Calu3 (cell line): ENCODE data around the gene ZNF14. TPM values are rescaled to one million over a fixed set of nuclear protein-coding genes. Genes with fewer than 3 reads are reported as not detected.
"Not testable (repeated sequence)": the region's sequence is repeated elsewhere in the genome, so short reads cannot be mapped to it uniquely, and the experiment has no call there.

Source experiments
- BruUV-seq: library from RNA; stranded (reverse); fragments of 400-500 nt; replicated peaks from 2 replicates; lab custom pipeline; 2021; lab: Mats Ljungman, UMichigan
- CTCF ChIA-PET: fragments of 300-600 bp; sonication (Branson Sonifier 250); formaldehyde crosslinking; loops from one replicate; lab custom pipeline; 2022; ENCODE audit warnings: antibody characterized with exemption; lab: Charles Lee
- DNase-seq: peaks from one replicate; pipeline ENCODE4 v3.0.0; 2022
- H3K27ac Mint-ChIP-seq: one replicate; pipeline ENCODE4 v1.8.0; 2022; ENCODE audit warnings: mixed read lengths; ENCODE audit not compliant: unreplicated experiment
- H3K27me3 Mint-ChIP-seq: one replicate; pipeline ENCODE4 v1.8.0; 2022; ENCODE audit warnings: mixed read lengths; ENCODE audit not compliant: unreplicated experiment
- H3K36me3 Mint-ChIP-seq: one replicate; pipeline ENCODE4 v1.8.0; 2022; ENCODE audit warnings: mild to moderate bottlenecking, moderate library complexity, mixed read lengths; ENCODE audit not compliant: insufficient read depth, unreplicated experiment
- H3K4me1 Mint-ChIP-seq: one replicate; pipeline ENCODE4 v1.8.0; 2022; ENCODE audit warnings: mild to moderate bottlenecking, low read depth, mixed read lengths; ENCODE audit not compliant: unreplicated experiment
- H3K4me3 Mint-ChIP-seq: one replicate; pipeline ENCODE4 v1.8.0; 2022; ENCODE audit warnings: mild to moderate bottlenecking, low read depth, moderate library complexity, mixed read lengths; ENCODE audit not compliant: unreplicated experiment
- H3K9me3 Mint-ChIP-seq: one replicate; pipeline ENCODE4 v1.8.0; 2022; ENCODE audit warnings: low read depth, mixed read lengths; ENCODE audit not compliant: unreplicated experiment
- intact Hi-C: fragments of 100-400 bp; cut with micrococcal nuclease; formaldehyde crosslinking; loops from one replicate; pipeline ENCODE4 v1.10.0; 2022; ENCODE audit not compliant: unreplicated experiment
- total RNA-seq: library from RNA; stranded (reverse); gene quantifications from 2 replicates; pipeline ENCODE4 v1.2.3, GENCODE V29; 2022
- TF ChIP-seq, protein P1 (sequence below): fragments of 200-600 bp; IDR thresholded peaks from one replicate; pipeline ENCODE4 v1.8.0; 2022; ENCODE audit warnings: antibody characterized with exemption; ENCODE audit not compliant: unreplicated experiment

Gene ZNF14
- total RNA-seq, 1 experiment from 2014 or later, result 3.1 TPM

DNA sequence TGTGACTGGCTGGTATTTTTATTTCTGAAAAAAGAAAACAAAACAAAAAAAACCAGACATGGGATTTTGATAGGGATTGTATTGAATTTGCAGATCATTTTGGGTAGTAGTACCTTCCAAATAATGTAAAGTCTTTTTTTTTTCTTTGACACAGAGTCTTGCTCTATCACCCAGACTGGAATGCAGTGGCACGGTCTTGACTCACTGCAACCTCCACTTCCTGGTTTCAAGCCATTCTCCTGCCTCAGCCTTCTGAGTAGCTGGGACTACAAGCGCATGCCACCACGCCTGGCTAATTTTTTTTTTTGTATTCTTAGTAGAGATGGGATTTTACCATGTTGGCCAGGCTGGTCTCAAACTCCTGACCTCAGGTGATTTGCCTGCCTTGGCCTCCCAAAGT is 60.1 kb downstream of the ZNF14 start:
- Mint-ChIP-seq H3K4me3 (no peak overlapping the region), H3K36me3 (peaks cover 39% of the 10 kb centered on the region), H3K9me3 (peaks cover 7% of the 10 kb centered on the region), H3K27me3 (no peaks in the 10 kb centered on the region), H3K27ac (no peak overlapping the region), H3K4me1 (no peaks in the 10 kb centered on the region)
- BruUV-seq, result no TSS peak
- CTCF ChIA-PET, result no interaction called here
- TF ChIP-seq, protein P1, sequence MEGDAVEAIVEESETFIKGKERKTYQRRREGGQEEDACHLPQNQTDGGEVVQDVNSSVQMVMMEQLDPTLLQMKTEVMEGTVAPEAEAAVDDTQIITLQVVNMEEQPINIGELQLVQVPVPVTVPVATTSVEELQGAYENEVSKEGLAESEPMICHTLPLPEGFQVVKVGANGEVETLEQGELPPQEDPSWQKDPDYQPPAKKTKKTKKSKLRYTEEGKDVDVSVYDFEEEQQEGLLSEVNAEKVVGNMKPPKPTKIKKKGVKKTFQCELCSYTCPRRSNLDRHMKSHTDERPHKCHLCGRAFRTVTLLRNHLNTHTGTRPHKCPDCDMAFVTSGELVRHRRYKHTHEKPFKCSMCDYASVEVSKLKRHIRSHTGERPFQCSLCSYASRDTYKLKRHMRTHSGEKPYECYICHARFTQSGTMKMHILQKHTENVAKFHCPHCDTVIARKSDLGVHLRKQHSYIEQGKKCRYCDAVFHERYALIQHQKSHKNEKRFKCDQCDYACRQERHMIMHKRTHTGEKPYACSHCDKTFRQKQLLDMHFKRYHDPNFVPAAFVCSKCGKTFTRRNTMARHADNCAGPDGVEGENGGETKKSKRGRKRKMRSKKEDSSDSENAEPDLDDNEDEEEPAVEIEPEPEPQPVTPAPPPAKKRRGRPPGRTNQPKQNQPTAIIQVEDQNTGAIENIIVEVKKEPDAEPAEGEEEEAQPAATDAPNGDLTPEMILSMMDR, result no peak
- no peak for DNase-seq
- intact Hi-C loops, result no loop called here

DNA sequence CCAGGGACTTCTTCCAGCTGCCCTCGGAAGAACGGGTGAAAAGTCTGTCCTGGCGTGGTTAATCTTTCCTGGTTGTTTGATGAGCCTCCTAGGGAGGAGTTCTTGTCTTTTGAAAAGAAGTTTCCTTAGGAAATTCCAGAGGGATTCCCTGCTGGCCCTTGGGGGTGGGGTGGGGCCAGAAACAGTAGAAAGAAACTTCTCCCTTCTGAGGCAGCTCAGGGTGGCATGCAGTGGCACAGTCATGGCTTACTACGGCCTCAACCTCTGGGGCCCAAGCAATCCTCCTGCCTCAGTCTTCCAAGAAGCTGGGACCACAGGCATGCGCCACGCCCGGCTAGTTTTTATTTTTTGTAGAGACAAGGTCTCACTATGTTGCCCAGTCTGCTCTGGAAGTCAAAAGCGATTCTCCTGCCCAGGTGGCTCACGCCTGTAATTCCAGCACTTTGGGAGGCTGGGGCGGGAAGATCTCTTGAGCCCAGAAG is 62.8 kb downstream of the ZNF14 start:
- intact Hi-C loops, result no loop called here
- DNase-seq, result no peak
- H3K4me1 Mint-ChIP-seq, result no peaks in the 10 kb centered on the region
- CTCF ChIA-PET, result no interaction called here
- H3K36me3 Mint-ChIP-seq, result peaks cover 32% of the 10 kb centered on the region
- peak overlapping the region; percentile 72 for H3K4me3 Mint-ChIP-seq
- no peaks in the 10 kb centered on the region for H3K27me3 Mint-ChIP-seq
- H3K27ac Mint-ChIP-seq, result no peak overlapping the region
- no TSS peak for BruUV-seq
- H3K9me3 Mint-ChIP-seq, result no peaks in the 10 kb centered on the region
- TF ChIP-seq, protein P1, result no peak

DNA sequence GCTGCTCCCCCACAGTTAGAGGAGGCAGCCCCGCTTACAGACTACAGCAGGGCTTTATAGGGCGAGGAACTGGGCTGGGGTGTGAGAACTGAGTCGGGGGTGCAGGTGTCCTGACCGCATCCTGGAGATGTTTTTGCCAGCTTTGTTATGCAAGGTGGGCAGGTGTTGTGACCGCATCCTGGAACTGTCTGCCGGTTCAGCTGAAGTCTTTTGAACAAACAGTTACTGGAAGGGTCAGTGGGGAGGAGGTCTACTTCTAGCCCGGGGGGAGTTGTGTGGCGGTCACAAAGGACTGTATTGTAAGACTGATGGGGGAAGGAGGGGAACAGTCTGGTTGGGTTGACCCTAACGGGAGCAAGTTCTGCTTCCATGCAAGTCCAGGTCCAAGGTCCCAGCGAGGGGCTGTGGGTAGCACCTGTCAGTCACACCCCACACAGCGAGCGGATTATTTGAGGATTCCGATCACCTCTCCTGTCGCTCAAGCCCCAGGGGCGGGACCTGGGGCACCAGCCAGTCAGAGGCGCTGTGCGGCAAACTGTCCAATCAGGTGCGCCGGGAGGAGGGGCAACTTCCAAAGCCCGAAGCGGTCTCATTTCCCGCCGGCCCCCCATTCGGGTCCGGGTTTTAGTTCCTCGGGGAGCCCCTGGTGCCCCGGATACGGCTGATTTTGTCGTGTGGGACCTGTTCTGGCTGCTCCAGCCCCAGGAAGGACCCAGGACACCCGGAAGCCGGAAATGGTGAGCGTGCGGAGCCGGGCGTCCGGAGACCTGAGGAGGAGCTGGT is 64.5 kb downstream of the ZNF14 start, which contains the start of gene ZNF101:
TSS of gene ZNF101 (plus strand) at position 610 of the 783 bp plus-strand sequence. CDS start at position 735, 125 bp downstream.
- H3K27me3 Mint-ChIP-seq, result no peaks in the 10 kb centered on the region
- CTCF ChIA-PET, result interaction anchor here (0.6 kb wide), 1 partner anchor 123 kb away, joined by 4 read pairs; no protein-coding TSS in a partner anchor
- peaks cover 37% of the 10 kb centered on the region for H3K36me3 Mint-ChIP-seq
- H3K4me3 Mint-ChIP-seq, result peak within 1 kb of the TSS; percentile 72
- no peaks in the 10 kb centered on the region for H3K4me1 Mint-ChIP-seq
- no peaks in the 10 kb centered on the region for H3K9me3 Mint-ChIP-seq
- intact Hi-C loops, result no loop called here
- TF ChIP-seq, protein P1, result no peak
- peak within 1 kb of the TSS; percentile 52 for H3K27ac Mint-ChIP-seq
- DNase-seq, result peak; percentile 89
- no TSS peak for BruUV-seq

DNA sequence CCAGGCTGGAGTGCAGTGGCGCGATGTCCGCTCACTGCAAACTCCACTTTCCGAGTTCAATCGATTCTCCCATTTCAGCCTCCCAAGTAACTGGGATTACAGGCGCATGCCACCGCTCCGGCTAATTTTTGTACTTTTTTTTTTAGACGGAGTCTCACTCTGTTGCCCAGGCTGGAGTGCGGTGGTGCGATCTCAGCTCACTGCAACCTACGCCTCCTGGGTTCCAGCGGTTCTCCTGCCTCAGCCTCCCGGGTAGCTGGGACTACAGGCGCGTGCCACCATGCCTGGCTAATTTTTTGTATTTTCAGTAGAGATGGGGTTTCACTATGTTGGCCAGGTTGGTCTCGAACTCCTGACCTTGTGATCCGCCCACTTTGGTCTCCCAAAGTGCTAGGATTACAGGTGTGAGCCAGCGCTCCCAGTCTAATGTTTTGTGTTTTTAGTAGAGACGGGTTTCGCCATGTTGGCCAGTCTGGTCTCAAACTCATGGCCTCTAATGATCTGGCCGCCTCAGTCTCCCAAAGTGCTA is 67.4 kb downstream of the ZNF14 start:
- BruUV-seq, intact Hi-C loops, H3K27ac Mint-ChIP-seq, CTCF ChIA-PET, H3K27me3 Mint-ChIP-seq, DNase-seq, H3K9me3 Mint-ChIP-seq, H3K4me3 Mint-ChIP-seq: not testable (repeated sequence)
- Mint-ChIP-seq H3K36me3 (peaks cover 55% of the 10 kb centered on the region), H3K4me1 (peaks cover 18% of the 10 kb centered on the region)
